ENCODE data around the gene MOB3B.

MOB3B gene

DNA sequence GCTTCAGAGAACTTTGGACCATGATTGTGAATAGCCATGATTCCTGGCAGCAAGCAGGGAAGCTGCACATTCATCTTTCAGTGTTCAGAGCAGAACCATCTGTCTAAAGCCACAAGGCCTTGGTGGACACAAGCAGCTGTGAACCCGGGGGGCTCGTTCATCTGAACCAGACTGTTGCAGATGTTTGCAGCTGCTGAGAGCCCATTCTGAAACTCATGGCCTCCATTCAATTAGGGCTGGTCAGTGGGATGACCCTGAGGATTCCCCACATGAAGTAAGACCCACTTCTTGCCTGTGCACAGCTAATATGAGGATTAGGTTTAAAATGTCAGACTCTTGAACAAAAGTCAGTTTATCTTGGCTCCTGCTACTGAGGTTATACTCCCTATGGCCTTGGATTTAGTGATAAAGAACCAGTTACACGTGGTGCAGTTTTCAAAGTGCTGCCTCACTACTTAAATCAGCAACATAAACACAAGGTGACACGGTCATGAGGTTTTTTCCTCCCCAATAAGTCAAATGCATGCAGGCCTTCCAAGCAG lies 115.3 kb downstream of the MOB3B start:
- DNase-seq = no peak

DNA sequence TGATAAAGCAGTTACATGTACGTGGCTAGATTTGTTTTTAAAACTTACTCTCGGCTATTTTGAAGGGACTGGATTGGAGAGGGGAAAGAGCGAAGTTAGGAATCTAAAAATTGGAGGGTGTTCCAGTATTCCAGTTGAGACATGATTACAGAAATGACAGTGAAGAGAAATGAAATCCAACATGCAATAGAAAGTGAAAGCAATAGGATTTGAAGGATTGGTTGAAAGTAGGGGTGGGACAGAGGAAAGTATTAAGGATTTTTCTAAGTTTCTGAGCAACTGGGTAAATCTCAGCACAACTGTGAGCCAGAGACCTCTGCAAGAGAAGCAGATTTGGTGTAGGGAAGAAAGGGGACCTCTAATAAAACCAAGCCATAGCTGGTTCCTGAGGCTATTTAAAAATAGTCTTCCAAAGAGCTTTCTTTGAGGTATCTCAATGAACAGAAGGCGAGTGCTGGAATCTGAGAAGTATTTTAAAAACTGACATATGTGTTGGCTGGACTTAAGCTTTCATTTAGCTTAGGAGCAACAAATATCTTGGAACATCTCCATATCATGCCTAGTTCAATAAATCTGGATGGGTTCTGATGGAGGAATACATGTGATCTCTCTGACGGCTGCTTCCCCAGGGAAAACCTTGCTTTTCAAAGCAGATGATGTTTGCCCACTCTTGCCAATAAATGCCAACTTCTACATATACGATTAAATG lies 115.9 kb downstream of the MOB3B start:
- DNase-seq = no peak

DNA sequence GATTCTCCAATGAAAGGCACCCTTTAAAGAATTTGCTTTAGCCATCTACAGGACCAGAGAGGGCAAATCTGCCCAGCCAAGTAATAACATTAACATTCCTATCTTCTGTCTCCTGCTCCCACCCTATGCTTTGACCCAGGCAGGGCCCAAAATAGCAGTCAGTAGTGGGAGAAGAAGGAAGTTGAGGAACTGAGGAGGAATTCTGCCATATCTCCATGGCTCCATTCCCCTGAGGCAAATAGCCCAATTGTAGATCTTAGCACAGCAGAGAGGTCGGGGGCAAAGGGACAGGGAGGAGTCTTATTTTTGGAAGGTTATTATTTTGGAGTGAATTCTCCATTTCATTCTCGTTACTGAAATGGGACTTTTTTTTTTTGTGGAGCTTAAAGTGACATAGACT lies 116.7 kb downstream of the MOB3B start:
- DNase-seq = no peak

DNA sequence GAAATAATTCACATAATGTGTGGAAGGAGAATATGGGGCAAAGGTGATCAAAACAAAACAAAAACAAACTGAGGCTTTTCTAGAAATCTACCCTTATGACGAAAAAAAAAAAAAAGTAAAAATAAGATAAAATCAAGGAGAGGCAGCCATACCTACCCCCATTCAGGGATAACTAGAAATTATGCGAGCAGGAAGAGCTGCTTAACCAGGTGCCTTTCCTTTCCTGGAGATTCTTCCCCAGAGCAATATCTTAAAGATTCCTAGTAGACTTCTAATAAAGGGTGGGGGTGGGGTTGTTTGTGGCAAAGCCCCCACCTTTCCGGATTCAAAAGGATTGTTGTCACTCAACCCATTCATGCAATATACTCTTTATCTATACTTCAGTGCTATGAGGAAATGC lies 117.5 kb downstream of the MOB3B start:
- DNase-seq = no peak

DNA sequence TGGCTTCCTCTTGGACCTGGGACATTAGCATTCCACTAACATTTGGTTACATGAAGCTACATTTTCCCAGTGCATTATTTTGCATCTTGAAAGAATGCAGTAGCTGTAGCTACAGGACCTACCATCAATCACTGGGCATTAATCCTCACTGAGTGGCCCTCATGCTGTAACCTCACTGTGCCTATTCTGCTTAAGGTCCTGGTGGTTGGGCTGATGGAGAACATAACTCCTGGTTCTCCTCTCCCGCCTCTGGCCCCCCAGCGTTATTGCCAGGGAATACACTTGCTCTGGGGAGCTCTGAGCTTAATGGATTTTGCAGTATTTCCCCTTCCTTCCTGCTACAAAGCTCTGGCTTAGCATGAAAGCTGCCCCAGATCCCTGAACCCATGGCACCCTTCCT lies 121.1 kb downstream of the MOB3B start:
- DNase-seq = no peak

DNA sequence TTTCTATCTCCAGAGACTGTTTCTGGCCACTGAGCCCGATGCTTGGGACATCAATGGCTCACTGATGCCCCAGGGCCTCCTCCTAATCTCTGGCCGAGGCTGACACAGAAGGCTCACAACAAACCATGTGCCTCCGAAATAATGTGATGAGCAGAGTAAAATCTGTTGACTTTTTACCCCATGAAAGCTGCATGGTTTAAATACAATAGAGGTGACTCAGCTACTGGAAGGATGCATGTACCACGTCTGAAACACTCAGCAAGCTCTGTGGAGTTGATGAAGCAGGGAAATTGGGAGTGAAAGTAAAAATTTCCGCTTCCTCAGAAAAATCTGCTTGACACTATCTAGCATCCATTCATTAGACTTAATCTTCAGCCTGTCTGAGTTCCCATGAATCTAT lies 121.6 kb downstream of the MOB3B start:
- no peak for DNase-seq

DNA sequence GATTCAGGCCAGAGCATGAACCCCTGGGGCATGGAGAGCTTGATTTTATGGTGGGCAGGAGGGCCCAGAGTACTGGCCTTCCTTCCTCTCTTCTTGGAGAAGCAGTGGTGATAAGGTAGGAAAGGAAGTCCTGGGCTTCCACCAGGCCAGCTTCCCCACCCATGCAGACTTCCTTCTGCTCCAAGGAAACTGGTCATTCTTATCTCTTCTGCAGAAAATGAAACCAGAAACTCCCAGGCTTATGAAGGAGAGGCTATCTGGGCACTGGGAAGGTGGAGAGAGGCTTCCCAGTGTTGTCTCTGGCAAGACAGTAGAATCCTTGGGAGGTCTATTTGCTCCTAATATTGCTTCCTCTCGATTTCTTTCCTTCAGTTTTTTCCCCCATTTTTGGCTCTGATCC lies 122.1 kb downstream of the MOB3B start:
- DNase-seq = no peak

DNA sequence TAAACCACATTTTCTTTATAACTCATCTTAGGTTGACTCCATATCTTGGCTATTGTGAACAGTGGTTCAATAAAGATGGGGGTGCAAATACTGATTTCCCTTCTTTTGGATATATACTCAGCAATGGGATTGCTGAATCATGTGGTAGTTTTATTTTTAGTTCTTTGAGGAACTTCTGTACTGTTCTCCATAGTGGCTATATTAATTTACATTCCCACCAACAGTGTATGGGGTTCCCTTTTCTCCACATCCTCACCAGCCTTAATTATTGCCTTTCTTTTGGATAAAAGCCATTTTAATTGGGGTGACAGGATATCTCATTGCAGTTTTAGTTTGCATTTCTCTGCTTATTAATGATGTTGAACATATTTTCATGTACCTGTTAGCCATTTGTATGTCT lies 125.0 kb downstream of the MOB3B start:
- no peak for DNase-seq

DNA sequence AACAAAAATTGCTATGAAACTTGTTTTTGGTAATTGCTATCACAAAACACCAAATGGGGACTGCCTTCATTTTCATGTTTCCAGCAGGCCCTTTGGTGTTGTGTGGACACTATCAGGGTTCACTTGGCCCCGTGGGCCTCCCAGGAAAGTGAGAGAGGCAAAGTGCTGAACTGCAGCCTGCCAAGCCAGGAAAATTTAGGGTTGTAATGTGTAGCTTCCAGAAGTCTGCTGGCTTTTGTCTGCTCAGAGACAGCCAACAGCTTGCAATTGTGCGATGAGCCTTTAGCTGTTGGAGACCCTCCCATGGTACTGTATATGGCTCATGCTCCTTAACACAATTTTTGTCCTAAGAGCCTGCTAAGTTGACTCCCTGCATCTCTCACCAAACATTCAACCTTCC lies 127.0 kb downstream of the MOB3B start:
- DNase-seq = no peak

DNA sequence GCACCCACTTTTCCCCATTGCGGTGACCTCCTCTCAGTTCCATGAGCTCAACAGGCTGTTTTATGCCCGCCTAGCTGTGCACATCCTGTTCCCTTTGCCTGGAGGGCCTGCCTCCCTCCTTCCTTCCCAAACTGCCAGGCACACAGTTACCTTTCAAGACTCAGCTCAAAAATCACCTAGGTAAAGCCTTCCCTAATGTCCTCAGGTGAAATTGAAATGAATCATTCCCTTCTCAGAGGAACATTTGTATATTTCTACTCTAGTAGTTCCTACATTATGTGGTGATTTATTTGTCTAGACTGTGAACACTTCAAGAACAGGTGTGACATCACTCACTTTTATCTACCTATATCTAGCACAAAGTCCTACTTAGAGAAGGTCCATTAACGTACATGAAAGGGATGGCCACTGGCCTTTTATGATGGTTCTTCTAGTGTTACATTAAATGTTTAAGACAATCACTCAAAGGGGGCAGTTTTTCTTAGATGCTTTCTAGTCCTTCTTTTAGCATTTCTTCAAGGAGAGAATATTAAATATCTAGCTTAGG lies 129.2 kb downstream of the MOB3B start:
- DNase-seq = no peak

DNA sequence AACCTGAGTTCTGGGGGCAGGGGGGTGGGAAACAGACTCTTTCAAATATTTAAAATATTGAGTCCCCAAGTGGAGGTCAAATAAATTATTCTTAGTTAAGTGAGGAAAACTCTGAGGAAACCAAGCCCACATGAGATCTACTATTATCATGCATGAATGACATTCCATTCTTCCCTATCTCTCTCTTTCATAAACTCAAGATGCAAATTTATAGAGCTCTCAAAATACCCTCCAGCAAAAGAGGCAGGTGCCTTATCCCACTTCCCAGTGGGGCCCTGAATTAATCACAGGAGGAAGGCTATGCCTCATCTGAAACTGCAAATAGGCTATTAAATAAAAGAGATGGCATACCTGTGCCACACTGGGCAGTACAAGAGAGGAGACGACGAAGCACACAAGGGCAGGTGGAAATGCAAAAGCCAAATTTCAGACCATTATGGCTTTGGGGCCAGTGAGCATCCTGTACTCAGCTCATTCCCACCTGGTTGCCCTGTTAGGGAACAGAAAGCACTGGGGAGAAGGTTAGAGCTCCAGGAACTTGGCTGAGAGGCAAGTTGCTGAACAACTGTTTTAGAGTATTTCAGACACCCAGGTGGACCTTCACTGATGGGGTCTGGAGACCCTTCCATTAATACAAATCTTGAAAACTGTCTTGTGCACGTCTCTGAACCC lies 130.5 kb downstream of the MOB3B start:
- no peak for DNase-seq

DNA sequence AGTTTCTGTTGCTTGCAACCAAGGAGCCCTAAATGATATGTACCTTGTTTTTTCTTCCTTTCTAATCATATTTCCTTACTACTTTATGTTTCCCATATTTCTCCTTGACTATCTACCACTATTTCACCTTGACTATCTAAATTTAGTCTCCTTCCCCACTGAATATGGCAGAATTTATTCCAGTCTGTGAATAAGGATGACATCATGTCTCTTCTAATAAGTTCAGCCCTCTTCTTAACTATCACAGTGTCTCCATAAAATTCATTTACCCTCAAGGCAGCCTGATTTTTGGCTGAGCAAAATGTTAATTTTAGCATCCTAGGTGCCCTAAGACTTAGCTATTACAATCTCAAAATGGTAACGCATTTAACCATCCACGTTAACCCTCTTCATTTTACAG lies 133.1 kb downstream of the MOB3B start:
- no peak for DNase-seq

DNA sequence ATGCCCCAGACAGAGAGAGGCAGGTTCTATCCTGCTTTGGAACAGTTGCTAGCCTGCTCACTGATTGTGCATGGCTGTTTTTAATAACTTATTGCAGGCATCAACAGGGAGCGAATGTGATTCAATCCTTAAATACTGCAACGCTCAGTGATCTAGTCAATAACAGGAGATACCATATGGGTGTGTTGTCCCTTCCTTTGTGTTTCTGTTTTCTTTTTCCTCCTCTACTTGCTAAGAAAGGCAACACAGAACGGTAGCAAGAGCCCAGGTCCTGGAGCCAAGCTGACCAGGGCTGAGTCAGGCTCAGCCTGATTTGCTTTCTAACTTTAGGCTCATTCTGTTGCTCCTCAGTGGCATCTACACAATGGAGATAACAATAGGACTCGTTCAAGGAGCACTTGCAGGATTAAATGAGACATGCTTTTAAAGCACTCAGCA lies 134.1 kb downstream of the MOB3B start:
- no peak for DNase-seq

DNA sequence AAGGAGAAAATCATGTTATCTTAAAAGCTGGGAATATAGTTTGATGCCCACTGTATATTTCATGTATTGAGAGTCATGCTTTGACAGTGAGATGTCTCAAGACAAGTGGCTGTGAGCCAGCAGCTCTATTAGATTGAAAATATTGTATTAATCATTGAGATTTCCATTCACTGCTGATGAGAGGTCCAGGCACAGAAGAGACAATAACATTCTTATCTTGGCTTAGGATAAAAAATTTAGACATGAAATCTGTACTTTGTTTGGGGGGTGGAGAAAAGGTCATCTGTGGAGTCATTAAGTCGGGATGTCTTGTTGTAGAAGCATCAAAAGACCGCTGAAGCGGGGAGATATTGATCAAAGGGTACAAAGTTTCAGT lies 134.8 kb downstream of the MOB3B start:
- DNase-seq = no peak

DNA sequence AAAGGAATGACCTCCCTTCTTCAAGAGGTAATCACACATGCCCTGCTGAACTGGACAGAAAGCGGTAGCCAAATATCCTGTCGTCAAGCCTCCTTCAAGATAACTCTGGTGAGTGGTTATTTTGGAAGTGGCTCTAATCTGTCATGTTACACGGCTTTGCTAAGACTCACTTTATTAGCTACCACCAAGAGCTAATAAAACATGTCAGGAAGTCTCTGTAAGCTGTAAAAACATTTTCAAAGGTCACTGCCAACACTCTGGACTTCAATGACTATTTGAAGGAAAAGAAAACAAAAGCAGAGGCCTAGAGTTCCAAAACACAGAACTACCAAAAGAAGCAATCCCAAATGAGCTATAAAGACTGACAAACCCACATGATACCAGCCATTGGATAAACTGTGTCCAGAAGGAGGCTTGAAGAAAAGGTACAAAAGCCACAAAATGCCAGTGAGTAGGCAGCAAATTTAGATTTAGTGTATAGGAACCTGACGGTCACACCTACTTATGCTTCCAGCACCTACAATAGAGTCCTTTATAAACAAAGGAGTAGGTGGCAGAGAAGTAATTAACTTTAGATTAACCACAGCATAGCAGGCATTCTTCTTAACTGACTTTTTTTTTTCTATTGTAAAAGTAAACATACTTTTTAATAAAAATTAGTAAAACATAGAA lies 135.3 kb downstream of the MOB3B start:
- no peak for DNase-seq

DNA sequence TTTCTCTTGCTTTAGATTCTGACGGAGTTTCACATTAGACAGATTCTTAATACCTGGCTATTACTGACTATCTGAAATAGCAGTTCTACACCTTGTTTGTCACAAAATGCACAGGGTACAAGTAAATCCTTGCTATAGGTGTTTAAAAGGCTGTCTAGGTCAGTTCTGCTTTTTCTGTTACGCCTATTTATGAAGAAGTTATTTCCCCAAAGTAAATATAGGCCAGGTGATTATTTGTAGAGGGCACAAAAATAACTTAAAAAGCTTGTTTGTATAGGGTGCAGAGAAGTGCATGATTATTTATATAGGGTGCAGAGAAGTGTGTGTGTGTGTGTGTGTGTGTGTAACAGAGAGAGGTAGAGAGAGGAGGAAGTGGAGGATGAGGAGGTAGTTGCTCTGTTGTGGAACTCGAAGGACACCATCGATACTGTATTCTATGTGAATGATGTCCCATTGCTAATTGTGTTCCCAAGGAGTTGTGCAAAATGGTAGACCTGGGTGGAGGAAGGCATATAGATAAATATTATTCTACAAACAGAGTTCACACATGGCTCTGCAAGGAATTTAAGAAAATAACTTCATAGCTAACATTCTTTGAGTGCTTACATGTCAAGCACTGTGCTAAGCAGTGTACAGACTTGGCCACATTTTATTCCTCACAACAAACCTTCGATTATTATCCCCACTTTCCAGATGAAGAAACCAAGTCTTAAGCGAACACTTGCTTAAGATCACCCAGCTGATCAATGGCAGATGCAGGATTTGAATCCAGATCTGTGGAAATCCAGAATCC lies 136.4 kb downstream of the MOB3B start:
- DNase-seq = no peak

DNA sequence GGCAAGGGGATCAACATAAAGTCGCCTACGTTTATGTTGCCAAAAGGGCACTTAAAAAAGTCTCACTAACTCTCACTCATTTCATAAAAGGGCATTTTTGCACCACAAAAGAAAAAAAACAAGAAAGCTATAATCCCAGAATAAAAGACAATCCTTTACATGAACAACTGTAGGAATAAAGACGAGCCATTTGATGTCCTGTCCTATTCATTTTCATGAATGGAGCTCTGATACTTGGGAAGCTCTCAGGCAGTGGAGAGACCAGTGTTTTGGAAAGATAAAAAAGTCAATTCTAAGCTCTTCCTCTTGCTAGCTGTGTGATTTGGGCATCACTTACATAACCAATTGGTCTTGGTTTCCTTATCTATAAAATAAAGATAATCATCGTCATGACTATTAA lies 137.2 kb downstream of the MOB3B start:
- no peak for DNase-seq

DNA sequence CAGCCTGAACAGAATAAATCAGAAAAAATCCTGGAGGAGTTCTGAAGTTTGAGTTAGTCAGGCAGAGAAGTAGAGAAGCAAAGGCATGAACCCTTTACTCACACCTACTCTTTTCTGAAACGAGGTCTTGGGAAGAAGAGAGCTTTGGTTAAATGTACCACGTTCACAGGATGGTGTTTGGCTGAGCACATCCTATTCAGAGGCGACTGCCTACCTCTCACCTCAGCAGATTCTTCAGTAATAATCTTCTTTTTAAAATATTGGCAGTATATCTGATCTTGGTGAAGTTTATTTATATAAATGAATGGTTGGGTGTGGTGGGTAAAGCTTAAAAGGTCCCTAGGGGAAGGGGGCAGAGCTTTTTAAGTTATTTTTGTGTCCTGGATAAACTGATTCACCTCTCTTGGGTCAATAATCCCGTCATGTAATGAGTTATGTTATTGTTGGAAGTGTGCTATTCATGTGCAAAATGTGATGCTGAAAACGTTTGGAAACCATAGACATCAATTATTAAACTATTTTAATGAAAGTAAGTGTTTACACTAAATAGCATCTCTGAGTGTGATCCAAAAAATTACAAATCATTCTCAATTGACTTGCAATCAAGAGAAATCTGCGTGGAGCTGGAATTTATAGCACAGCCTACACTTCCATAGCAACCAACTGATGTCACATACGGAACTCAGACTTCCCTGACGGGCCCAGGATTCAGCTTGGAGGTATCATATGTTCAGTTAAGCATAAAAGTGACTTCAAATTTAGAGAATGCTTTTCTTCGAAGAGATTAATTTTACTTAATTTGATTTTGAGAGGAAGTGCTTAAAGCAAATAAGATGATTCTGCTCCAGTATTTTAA lies 138.3 kb downstream of the MOB3B start:
- no peak for DNase-seq

DNA sequence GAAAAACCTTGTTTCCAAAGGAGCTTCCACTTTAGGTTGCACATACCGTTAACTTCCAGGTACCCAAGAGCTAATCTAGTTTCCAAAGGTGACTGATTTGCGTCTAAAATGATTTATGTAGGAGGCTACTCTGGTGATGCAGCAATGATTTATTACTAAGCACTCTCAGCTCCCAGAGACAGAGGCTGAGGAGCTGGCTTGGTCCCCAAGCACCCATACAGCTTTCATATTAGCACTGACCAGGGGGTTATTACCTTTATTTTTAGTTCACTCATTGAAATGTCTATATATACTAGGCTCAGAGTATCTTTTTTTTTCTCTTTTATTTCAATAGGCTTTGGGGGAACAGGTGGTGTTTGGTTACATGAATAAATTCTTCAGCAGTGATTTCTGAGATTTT lies 141.5 kb downstream of the MOB3B start:
- no peak for DNase-seq

DNA sequence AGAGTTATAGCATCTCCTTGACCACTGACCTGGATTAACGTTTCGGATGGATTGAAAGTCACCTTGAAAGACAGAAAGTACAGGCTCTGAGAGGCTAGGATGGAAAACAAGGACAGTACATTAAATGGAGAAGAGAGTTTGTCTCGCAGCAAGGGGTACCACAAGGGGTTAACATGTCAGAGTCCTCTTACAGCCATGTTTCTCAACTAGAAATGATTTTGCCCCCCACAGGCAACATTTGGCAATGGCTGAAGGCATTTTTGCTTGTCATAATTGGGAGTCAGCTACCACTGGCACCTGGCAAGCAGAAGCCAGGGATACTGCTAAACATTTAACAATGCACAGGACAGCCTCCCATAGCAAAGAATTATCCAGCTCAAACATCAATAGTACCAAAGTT lies 141.9 kb downstream of the MOB3B start:
- DNase-seq = no peak

DNA sequence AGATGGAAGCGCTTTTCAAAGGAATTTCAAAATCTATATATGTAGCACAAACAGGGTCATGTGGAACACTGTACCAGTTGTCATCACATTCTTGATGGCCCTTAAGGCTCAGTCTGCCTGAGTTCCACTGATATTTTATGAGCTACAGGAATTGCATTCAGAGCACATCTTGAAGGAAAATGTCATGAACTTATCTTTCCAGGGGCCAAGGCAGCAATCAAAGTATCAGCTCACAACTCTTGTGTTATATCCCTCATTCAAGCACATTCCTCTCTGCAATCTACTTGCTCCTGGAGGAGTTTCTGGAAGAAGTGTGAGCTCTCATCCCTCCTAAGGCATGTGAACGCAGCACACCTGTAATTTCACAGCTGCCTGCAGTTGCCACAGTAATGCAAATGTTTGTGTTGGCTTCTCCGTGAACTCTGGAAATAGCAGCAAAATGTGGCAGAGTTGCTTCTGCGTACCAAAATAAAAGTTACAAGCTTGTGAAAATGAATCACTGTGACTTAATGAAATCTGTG lies 143.0 kb downstream of the MOB3B start:
- DNase-seq = no peak

All from NCI-H2029 (cell line).